ENCODE measurements around the gene PPT2.

DNA sequence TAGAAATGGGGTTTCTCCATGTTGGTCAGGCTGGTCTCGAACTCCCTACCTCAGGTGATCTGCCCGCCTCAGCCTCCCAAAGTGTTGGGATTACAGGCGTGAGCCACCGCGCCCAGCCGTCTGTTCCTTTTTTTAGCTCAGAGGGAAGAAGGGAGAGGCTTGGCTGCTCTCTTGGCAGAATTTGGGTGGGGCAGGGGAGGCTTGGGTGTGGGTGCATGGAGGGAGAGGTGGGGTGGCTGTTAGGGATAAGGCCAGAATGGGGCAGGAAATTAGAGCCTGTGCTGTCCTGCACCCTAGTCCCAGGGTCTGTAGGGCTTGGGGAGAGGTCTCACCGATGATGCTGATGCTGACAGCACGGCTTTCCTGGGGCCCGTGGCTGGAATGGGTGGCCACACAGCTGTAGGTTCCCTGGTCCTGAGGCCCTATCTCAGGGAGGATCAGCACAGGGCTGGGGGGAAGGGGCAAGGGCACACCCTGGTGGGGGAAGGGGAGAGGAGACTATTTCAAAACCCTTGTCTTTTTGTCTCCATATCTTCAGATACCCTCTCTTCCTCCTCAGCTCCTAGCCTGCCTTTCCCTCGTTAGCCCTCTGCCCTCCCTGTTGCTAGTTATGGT is 28.1 kb downstream of the PPT2 start:
- TF ChIP-seq, protein P1, sequence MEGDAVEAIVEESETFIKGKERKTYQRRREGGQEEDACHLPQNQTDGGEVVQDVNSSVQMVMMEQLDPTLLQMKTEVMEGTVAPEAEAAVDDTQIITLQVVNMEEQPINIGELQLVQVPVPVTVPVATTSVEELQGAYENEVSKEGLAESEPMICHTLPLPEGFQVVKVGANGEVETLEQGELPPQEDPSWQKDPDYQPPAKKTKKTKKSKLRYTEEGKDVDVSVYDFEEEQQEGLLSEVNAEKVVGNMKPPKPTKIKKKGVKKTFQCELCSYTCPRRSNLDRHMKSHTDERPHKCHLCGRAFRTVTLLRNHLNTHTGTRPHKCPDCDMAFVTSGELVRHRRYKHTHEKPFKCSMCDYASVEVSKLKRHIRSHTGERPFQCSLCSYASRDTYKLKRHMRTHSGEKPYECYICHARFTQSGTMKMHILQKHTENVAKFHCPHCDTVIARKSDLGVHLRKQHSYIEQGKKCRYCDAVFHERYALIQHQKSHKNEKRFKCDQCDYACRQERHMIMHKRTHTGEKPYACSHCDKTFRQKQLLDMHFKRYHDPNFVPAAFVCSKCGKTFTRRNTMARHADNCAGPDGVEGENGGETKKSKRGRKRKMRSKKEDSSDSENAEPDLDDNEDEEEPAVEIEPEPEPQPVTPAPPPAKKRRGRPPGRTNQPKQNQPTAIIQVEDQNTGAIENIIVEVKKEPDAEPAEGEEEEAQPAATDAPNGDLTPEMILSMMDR (IDR thresholded peaks at IDR 0.05): no peak
- TF ChIP-seq POLR2A (IDR thresholded peaks at IDR 0.05): no peak

Measured in uterus (tissue), 2 donors.